ENCODE data around the gene N4BP3.
A peak's percentile ranks its signal among the peaks of the same experiment; 100 is the strongest.
"Not testable (repeated sequence)": the region's sequence is repeated elsewhere in the genome, so short reads cannot be mapped to it uniquely, and the experiment has no call there.

N4BP3 gene

GRCh38 chr5:178122346-178122745, 9.0 kb downstream of the N4BP3 start:
- no peak for DNase-seq

DNA sequence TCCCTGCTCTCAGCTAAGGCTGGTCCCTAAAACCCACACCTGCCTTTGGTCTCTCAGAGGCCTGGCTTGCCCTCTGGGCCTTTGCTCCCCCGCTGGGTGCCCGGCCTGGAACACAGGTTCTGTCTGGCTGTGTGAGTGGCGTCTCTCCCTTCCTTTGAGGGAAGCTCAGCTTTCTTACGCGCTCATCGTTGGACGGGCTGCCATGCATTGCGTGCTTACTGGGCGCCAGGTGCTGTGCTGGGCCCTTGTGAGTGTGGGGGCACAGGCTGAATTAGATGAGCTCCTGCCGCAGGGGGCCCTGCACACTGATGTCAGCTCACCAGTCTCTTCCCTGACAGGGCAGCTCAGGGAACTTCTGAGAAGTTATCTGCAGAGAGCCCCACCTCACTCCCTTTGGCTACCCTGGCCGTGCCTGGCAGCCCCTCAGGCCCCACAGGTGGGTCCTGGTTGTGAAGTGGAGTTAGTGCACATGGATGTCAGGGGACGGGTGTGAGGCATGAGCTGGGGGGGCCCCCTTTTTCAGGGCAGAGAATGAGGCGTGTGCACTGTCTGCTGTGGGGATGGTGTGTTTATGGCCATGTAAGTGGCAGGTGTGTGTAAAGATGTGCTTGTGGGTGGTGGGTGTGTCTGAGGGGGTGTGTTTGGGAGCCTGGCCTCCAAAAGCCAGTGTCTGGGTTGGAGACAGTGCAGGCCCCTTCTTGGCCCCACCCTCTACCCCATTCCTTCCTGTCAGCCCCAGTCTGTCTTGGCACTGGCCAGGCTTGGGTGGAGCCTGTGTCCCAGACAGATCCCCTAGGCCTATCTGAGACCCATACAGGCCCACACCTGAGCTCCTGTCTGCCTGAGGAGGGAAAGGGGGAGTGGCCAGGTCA, 10.0 kb downstream of the N4BP3 start:
- peak; percentile 55 for DNase-seq

- DNase-seq, result no peak
Measured at GRCh38 chr5:178123966-178124925, 10.9 kb downstream of the N4BP3 start.

GRCh38 chr5:178125253-178125906, 12.0 kb downstream of the N4BP3 start:
- DNase-seq, result no peak

- peak; percentile 57 for DNase-seq
Measured at GRCh38 chr5:178126556-178126955, 13.2 kb downstream of the N4BP3 start.

GRCh38 chr5:178127300-178128009, 14.1 kb downstream of the N4BP3 start:
- DNase-seq, result peak; percentile 91

GRCh38 chr5:178129296-178129695, 16.0 kb downstream of the N4BP3 start:
- DNase-seq, result no peak

DNA sequence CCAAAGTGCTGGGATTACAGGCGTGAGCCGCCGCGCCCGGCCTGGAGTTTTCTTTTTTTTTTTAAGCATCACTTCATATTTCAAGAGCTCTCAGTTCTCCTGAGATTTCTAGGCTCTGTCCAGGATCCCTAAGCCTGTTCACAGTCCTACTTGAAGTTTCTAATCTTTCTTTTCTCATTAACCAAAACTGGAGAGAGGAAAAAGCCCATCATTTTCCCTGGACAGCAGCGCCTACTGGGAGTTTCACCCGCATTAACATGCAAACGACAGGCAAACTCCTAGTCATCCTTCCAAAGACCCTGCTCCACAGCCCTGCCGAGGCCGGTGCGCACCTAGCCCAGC, 16.9 kb downstream of the N4BP3 start:
- DNase-seq, result not testable (repeated sequence)

DNA sequence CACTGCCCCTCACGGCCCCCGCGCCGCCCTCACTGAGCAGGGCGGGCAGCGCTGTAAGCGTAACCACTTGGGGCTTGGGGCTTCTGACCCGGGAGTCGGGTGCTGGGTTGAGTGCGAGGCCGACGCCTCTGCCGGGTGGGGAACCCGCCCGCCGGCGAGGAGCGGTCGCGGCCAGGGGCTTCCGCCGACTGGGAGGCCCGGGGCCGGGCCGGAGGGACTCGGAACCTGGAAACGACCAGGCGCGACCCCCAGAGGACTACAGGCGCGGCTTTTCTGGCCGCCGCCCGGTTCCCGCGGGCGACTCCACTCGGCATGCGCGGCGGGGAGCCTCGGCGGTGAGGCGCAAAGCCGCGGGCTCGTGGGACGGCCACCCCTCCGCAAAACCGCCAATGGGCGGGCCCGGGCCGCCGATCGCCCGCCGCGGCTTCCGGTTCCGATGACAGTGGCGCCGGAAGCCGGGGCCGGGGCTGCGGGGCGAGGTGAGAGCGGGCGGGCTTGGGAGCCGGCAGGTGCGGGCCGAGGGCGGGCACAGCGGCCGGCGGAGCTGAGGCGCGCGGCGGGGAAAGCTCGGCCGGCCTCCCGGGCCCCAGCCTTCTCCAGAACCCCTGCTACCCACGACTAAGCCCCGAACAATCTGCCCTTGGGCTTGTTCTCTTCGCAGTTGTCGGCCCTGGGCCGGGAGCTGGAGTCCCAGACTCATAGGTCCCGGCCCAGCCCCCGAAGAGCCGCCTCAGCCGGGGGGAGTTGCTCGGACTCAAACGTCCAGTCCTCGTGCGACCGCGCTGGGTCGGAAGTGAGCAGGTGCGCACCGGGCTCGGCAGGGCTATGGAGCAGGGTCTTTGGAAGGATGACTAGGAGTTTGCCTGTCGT, 17.5 kb downstream of the N4BP3 start, which contains the start of gene RMND5B:
RMND5B (plus strand) TSS at position 439 of the 870 bp plus-strand sequence. CDS start 7,106 bp downstream, outside the sequence.
- peak; percentile 87 for DNase-seq

DNA sequence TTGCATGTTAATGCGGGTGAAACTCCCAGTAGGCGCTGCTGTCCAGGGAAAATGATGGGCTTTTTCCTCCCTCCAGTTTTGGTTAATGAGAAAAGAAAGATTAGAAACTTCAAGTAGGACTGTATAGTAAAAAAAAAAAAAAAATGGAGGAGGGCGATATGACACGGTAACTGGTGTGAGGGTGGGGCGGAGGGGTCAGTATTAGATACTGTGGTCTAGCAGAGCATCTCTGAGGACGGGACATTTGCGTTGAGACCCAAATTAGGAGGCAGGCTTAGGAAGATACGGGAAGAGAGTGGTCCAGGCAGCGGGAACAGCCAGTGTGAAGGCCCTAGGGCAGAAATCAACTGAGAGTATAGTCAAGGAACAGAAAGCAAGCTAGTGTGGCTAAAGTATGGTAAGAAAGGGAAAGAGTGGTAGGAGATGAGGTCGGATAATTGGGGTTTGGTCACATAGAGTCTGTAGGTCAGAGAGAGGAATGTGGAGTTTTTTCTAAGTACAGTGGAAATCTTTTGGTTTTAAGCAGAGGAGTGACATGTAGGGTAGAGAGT, 18.2 kb downstream of the N4BP3 start:
- no peak for DNase-seq

GRCh38 chr5:178136990-178137389, 23.7 kb downstream of the N4BP3 start:
- DNase-seq, result no peak

GRCh38 chr5:178137991-178138390, 24.7 kb downstream of the N4BP3 start:
- no peak for DNase-seq

GRCh38 chr5:178141550-178141949, 28.2 kb downstream of the N4BP3 start:
- no peak for DNase-seq

DNA sequence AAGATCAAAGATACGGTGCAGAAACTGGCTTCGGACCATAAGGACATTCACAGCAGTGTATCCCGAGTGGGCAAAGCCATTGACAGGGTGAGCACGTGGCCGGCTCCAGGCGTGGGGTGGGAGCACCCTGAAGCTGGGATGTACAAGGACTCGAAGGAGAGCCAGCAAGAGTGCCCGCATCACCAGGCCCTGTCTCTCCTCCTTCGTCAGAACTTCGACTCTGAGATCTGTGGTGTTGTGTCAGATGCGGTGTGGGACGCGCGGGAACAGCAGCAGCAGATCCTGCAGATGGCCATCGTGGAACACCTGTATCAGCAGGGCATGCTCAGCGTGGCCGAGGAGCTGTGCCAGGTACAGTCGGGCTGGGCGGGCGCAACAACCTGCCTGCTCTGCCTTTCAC, 29.3 kb downstream of the N4BP3 start:
- no peak for DNase-seq

- no peak for DNase-seq
Measured at GRCh38 chr5:178143246-178143645, 29.9 kb downstream of the N4BP3 start.

DNA sequence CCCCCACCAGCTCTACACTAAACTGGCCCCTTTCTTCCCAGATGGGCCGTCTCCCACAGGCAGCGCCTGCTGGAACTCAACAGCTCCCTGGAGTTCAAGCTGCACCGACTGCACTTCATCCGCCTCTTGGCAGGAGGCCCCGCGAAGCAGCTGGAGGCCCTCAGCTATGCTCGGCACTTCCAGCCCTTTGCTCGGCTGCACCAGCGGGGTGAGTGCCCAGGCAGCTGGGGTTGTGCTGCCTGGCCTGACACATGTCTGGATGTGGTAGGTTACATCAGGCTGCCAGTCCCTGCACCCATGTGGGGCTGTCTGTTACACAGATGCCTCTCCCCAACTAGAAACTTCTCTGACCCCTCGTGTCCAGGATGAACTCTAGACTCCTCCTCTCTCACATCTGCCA, 30.6 kb downstream of the N4BP3 start:
- no peak for DNase-seq

GRCh38 chr5:178145965-178146820, 32.9 kb downstream of the N4BP3 start:
- DNase-seq, result peak; percentile 62

- no peak for DNase-seq
Measured at GRCh38 chr5:178147406-178147805, 34.1 kb downstream of the N4BP3 start.

- no peak for DNase-seq
Measured at GRCh38 chr5:178149199-178149932, 36.0 kb downstream of the N4BP3 start.
